Dendritic cell treated with granulocyte-macrophage colony-stimulating factor and Interleukin-4, amounts not matched to agents 40 ng/mL and 50 ng/mL, for 4 days (primary cell): ENCODE measurements around the gene HTRA3.

Source experiments
- H3K27ac Mint-ChIP-seq: one replicate; pipeline ENCODE4 v1.8.0; 2022; ENCODE audit warnings: mild to moderate bottlenecking, mixed read lengths
- H3K27me3 Mint-ChIP-seq: one replicate; pipeline ENCODE4 v1.8.0; 2022; ENCODE audit warnings: mild to moderate bottlenecking, mixed read lengths
- H3K36me3 Mint-ChIP-seq: one replicate; pipeline ENCODE4 v1.8.0; 2022; ENCODE audit warnings: low read depth, mixed read lengths
- H3K4me1 Mint-ChIP-seq: one replicate; pipeline ENCODE4 v1.8.0; 2022; ENCODE audit warnings: low read depth, mixed read lengths
- H3K4me3 Mint-ChIP-seq: one replicate; pipeline ENCODE4 v1.8.0; 2022; ENCODE audit warnings: mild to moderate bottlenecking, moderate library complexity, mixed read lengths
- H3K9me3 Mint-ChIP-seq: one replicate; pipeline ENCODE4 v1.8.0; 2022; ENCODE audit warnings: mixed read lengths
- intact Hi-C: fragments of 100-400 bp; cut with micrococcal nuclease; formaldehyde crosslinking; loops from one replicate; pipeline ENCODE4 v1.15.0; 2022

Gene HTRA3

DNA sequence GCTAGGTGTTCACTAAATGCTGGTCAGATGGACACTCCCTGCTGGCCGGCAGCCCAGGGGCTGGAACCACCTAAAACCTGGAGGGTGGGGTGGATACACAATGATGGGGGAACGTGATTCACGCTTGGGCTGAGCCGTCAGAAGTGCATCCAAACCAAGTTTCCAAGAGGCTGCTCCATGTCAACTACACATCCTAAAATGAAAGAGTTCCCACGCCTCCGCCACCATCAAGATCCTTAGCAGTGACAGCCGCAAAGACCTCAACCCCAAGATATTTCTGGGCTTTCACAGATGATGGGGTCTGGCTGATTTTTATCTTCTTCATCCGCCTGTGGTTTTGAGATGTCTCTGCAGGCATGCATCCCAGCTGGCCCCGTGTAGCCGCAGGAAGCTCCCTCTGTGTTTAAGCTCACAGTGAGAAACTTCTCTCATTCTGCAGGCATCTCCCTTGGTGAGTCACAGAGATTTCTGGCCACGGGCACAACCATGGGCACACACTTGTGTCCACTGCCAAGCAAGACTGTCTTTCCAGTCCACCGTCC lies 84.4 kb downstream of the HTRA3 start:
- Mint-ChIP-seq H3K27ac (no peak overlapping the region), H3K4me1 (no peaks in the 10 kb centered on the region), H3K27me3 (no peaks in the 10 kb centered on the region), H3K4me3 (no peak overlapping the region), H3K9me3 (peaks cover 18% of the 10 kb centered on the region), H3K36me3 (no peaks in the 10 kb centered on the region)
- intact Hi-C loops, result no loop called here

DNA sequence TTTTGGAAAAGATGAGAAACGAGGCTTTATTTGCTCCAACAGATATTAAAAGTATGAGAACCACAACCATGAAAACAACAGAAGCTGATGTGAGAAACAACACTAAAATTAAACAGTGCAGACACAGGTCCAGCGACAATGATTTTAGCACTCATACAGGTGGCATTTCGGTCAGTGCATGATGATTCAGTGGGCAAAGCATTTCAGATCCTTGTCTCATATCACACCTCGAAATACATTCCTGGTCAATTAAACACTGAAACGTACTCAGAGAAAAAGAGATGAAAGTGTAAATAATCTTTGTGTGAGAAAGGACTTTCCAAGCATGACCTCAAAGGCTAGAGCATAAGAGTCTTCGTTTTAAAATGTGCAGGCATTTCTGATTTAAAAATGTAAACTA lies 85.8 kb downstream of the HTRA3 start:
- Mint-ChIP-seq H3K4me3 (no peak overlapping the region), H3K27me3 (no peaks in the 10 kb centered on the region), H3K4me1 (no peaks in the 10 kb centered on the region), H3K36me3 (no peaks in the 10 kb centered on the region), H3K9me3 (peaks cover 18% of the 10 kb centered on the region), H3K27ac (no peak overlapping the region)
- intact Hi-C loops, result no loop called here

DNA sequence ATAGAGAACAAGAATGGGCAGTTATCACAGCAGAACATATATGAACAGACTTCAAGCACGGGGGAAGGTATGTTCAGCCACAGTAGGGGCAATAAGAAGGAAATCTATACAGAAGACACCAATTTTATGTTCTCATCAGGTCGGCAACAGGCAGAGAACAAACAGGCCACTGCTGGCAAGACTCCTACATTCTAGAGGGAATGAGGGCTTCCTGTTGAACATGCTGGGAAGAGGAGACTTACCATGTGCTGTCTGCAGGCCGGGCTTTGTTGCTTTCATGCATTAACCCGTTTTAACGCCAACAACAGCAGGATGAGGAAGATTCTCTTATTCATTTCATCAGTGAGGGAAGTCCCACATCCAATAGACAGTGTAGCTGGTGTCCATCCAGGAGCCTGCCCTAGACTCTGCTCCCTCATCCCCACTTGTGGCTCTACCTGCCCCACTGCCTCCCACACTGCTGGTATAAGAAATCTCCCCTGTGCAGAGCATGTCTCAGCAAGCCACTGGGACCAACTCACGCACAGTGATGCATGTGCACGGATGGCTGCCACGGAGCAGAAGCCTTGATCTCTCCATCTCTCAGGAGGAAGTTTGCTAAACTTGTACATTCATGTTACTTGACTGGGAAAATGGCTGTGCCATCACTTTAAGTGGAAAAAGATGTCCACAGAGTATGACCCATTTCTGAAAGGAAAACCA lies 86.5 kb downstream of the HTRA3 start:
- Mint-ChIP-seq H3K27me3 (no peaks in the 10 kb centered on the region), H3K9me3 (peaks cover 18% of the 10 kb centered on the region), H3K4me3 (no peak overlapping the region), H3K27ac (no peak overlapping the region), H3K36me3 (no peaks in the 10 kb centered on the region), H3K4me1 (no peaks in the 10 kb centered on the region)
- intact Hi-C loops, result no loop called here
